HEK293T (cell line): ENCODE results near the gene GRID1.

Experiments used
- CTCF ChIA-PET: fragments of 350-600 bp; formaldehyde crosslinking; extraction: SDS; loops from one replicate; lab custom pipeline; 2021; ENCODE audit warnings: antibody characterized with exemption, inconsistent platforms; lab: Yijun Ruan, JAX
- POLR2A ChIA-PET: fragments of 350-600 bp; formaldehyde crosslinking; extraction: SDS; loops from one replicate; lab custom pipeline; 2020; ENCODE audit warnings: antibody characterized with exemption, inconsistent platforms; lab: Yijun Ruan, JAX
- DNase-seq: peaks from one replicate; pipeline ENCODE4 v3.0.0; 2012; ENCODE audit warnings: mixed read lengths; ENCODE audit errors: extremely low spot score
- ARNT ChIP-seq: fragments of 450-650 bp; IDR thresholded peaks from 2 replicates; pipeline ENCODE4 v1.6.1; 2017; ENCODE audit warnings: mild to moderate bottlenecking
- BHLHE40 ChIP-seq: fragments of 450-650 bp; IDR thresholded peaks from 2 replicates; pipeline ENCODE4 v1.6.1; 2016; ENCODE audit warnings: mild to moderate bottlenecking, moderate library complexity, borderline replicate concordance
- CTBP1 ChIP-seq: fragments of 450-650 bp; IDR thresholded peaks from 2 replicates; pipeline ENCODE4 v1.6.1; 2016; ENCODE audit warnings: borderline replicate concordance
- ELF4 ChIP-seq: fragments of 450-650 bp; IDR thresholded peaks from 2 replicates; pipeline ENCODE4 v1.6.1; 2017; ENCODE audit warnings: antibody characterized with exemption
- FOXA1 ChIP-seq: fragments of 450-650 bp; IDR thresholded peaks from 2 replicates; pipeline ENCODE4 v1.6.1; 2016; ENCODE audit warnings: mild to moderate bottlenecking
- FOXK2 ChIP-seq: fragments of 450-650 bp; IDR thresholded peaks from 2 replicates; pipeline ENCODE4 v1.6.1; 2016; ENCODE audit warnings: mild to moderate bottlenecking
- FOXM1 ChIP-seq: fragments of 450-650 bp; IDR thresholded peaks from 2 replicates; pipeline ENCODE4 v1.6.1; 2017; ENCODE audit warnings: mild to moderate bottlenecking, borderline replicate concordance
- HDGF ChIP-seq: fragments of 450-650 bp; IDR thresholded peaks from 2 replicates; pipeline ENCODE4 v1.6.1; 2017; ENCODE audit warnings: antibody characterized with exemption, borderline replicate concordance
- L3MBTL2 ChIP-seq: fragments of 450-650 bp; conservative IDR thresholded peaks from 2 replicates; pipeline ENCODE4 v1.6.1; 2016; ENCODE audit warnings: mild to moderate bottlenecking
- LEF1 ChIP-seq: fragments of 450-650 bp; IDR thresholded peaks from 2 replicates; pipeline ENCODE4 v1.6.1; 2017; ENCODE audit warnings: mild to moderate bottlenecking, borderline replicate concordance
- NFRKB ChIP-seq: fragments of 450-650 bp; IDR thresholded peaks from 2 replicates; pipeline ENCODE4 v1.6.1; 2016; ENCODE audit warnings: mild to moderate bottlenecking, moderate library complexity
- SP1 ChIP-seq: fragments of 450-650 bp; IDR thresholded peaks from 2 replicates; pipeline ENCODE4 v1.6.1; 2017
- SUZ12 ChIP-seq: fragments of 450-650 bp; IDR thresholded peaks from 2 replicates; pipeline ENCODE4 v1.6.1; 2016; ENCODE audit warnings: mild to moderate bottlenecking
- TARDBP ChIP-seq: fragments of 450-650 bp; IDR thresholded peaks from 2 replicates; pipeline ENCODE4 v1.6.1; 2016
- ZNF384 ChIP-seq: fragments of 450-650 bp; IDR thresholded peaks from 2 replicates; pipeline ENCODE4 v1.6.1; 2016
- TF ChIP-seq, protein P1 (sequence below): fragments of 450-650 bp; IDR thresholded peaks from 2 replicates; pipeline ENCODE4 v1.6.1; 2016

The GRID1 gene

DNA sequence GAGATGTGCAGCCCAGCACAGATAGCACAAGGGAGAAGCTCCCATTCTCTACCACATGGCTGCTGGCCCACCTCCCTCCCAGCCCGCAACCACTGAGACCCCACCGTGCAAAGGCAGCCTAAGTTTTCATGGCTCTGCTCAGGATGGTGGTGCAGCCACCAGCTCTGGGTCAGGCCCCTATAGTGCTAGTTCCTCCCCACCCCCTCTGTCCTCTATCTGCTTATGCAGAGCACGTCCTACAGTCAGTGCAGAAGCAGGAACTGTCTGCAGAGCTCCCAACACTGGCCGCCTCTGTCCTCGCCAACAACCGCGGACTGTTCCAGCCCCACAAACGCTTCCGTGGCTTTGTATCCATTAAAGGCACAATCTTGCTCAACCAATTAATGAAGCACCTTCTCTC lies 278.9 kb downstream of the GRID1 start:
- no peak for TF ChIP-seq ELF4
- no peak for TF ChIP-seq L3MBTL2
- no peak for TF ChIP-seq FOXM1
- no peak for TF ChIP-seq TARDBP
- TF ChIP-seq CTBP1 = no peak
- no peak for TF ChIP-seq SP1
- TF ChIP-seq, protein P1, sequence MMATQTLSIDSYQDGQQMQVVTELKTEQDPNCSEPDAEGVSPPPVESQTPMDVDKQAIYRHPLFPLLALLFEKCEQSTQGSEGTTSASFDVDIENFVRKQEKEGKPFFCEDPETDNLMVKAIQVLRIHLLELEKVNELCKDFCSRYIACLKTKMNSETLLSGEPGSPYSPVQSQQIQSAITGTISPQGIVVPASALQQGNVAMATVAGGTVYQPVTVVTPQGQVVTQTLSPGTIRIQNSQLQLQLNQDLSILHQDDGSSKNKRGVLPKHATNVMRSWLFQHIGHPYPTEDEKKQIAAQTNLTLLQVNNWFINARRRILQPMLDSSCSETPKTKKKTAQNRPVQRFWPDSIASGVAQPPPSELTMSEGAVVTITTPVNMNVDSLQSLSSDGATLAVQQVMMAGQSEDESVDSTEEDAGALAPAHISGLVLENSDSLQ = no peak
- TF ChIP-seq FOXK2 = no peak
- no peak for TF ChIP-seq BHLHE40
- no peak for TF ChIP-seq ZNF384
- no peak for TF ChIP-seq ARNT
- no peak for TF ChIP-seq LEF1
- TF ChIP-seq NFRKB = no peak
- no peak for TF ChIP-seq HDGF
- TF ChIP-seq SUZ12 = no peak
- TF ChIP-seq FOXA1 = no peak
- CTCF ChIA-PET = no interaction called here
- POLR2A ChIA-PET = no interaction called here
- no peak for DNase-seq

DNA sequence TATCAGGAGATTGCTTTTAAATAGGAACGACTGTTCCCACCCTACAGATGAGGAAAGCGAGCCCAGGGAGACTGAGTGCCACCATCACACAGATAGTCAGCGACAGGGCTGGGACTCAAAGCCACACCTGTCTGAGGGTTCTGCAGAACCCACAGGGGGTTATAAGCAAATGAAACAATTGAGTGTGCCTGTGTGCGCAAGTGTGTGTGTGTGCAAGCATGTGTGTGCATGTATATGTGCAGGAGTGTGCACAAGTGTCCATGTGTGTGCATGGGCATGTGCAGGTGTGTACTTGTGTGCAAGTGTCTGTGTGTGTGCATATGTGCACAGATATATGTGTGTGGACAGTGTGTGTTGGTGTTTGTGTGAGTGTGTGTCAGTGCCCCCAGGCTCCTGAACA lies 280.2 kb downstream of the GRID1 start:
- ChIA-PET POLR2A (no interaction called here), CTCF (no interaction called here)
- TF ChIP-seq FOXM1 (no peak), SP1 (no peak), SUZ12 (no peak), L3MBTL2 (no peak), LEF1 (no peak), NFRKB (no peak)
- no peak for DNase-seq

DNA sequence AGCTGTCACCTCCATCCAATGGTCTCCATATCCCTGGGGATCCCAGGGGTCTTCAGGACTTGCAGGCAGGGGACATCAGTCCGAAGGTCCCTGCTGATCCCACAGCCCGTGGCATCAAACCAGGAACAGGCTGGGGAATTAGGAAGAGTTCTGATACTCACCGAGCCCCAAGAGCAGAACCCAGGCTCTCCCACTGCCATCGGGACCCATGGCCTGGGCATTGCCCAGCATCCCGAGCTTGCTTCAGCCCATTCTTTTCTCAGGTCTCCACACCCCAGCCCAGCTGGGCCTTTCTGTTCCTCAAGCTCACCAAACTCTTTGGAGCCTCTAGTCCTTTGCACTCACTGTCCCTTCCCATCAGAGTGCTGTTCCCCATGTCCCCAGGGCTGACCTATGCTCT lies 280.9 kb downstream of the GRID1 start:
- no peak for DNase-seq
- TF ChIP-seq ELF4 (no peak), L3MBTL2 (no peak), HDGF (no peak), BHLHE40 (no peak), LEF1 (no peak), SP1 (no peak), ZNF384 (no peak), TARDBP (no peak), SUZ12 (no peak), NFRKB (no peak), FOXM1 (no peak), FOXK2 (no peak), CTBP1 (no peak), ARNT (no peak), FOXA1 (no peak)
- TF ChIP-seq, protein P1 = no peak
- ChIA-PET POLR2A (no interaction called here), CTCF (no interaction called here)

DNA sequence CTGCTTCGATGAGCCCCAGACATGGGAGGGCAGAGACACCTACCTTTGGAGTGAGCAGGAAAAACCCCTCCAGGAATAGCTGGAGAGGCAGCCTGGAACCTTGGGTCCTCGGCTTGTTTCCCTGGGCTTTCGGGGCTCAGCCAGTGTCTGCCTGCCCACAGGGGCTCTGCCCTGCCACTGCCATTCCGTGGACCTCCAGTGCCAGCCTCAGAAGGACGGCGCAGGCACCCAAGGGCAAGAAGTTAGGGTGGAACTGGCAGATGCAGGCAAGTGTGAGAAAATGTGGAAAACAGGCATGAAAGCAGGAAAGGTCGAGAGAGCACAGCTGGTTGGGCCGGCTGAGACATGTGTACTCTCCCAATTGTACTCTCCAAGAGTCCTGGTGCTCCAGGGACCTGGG lies 281.5 kb downstream of the GRID1 start:
- CTCF ChIA-PET = no interaction called here
- POLR2A ChIA-PET = no interaction called here
- TF ChIP-seq ELF4 (no peak), HDGF (no peak), NFRKB (no peak), SUZ12 (no peak)
- TF ChIP-seq, protein P1 = no peak
- no peak for DNase-seq

DNA sequence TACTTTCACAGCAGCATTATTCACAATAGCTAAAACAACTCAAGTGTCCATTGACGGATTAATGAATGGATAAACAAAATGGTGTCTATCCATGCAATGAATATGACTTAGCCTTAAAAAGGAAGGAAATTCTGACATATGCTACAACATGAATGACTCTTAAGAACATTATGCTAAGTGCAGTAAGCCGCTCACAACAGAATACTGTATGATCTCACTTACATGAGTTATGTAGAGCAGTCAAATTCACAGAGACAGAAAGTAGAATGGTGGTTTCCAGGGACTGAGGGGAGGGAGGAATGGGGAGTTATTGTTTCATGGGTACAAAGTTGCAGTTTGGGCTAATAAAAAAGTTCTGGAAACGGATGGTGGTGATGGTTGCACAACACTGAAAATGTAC lies 282.0 kb downstream of the GRID1 start:
- ChIA-PET CTCF (no interaction called here), POLR2A (no interaction called here)
- no peak for TF ChIP-seq FOXK2
- no peak for TF ChIP-seq NFRKB
- TF ChIP-seq HDGF = no peak
- no peak for TF ChIP-seq TARDBP
- no peak for TF ChIP-seq ZNF384
- TF ChIP-seq CTBP1 = no peak
- TF ChIP-seq, protein P1 = no peak
- TF ChIP-seq FOXA1 = no peak
- TF ChIP-seq SUZ12 = no peak
- TF ChIP-seq ARNT = no peak
- TF ChIP-seq ELF4 = no peak
- TF ChIP-seq LEF1 = no peak
- TF ChIP-seq FOXM1 = no peak
- TF ChIP-seq SP1 = no peak
- no peak for DNase-seq

DNA sequence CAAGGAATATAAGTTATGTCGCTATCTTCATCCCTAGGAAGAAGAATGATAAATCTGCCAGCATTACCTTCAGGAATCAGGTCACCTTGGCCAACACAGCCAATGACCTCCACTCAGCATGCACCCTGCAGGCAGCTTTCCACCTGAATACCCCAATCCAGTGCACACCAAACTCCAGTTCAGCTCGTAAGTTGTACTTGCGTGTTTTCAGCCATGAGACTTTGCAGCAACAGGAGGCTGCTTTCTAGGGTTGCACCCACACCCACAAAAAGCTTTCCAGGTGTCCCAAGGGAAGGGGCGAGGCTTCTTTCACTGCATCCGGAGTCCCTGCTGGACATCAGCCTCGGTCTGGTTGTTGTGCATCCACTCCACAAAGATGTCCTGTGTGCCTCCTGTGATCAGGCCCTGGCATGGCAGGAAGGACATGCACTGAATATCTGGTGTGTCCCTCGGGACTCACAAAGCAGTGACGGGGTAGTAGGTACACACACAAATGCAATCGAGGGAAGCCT lies 282.9 kb downstream of the GRID1 start:
- TF ChIP-seq NFRKB = no peak
- no peak for TF ChIP-seq ELF4
- no peak for TF ChIP-seq SP1
- ChIA-PET CTCF (no interaction called here), POLR2A (no interaction called here)
- no peak for DNase-seq
